GM19099 (cell line): ENCODE data around the gene IL34.

ENCODE experiments used
- POLR2A ChIP-seq: IDR thresholded peaks from 3 replicates; pipeline ENCODE4 v1.6.1; 2011; ENCODE audit warnings: low read depth; ENCODE audit not compliant: insufficient read length; ENCODE audit errors: extremely low read depth

IL34 gene

GRCh38 chr16:70696952-70697593 lies 50.7 kb downstream of the IL34 start:
- no peak for TF ChIP-seq POLR2A

GRCh38 chr16:70697594-70698170 lies 51.3 kb downstream of the IL34 start:
- TF ChIP-seq POLR2A, result no peak

GRCh38 chr16:70698901-70699300 lies 52.5 kb downstream of the IL34 start:
- no peak for TF ChIP-seq POLR2A

- no peak for TF ChIP-seq POLR2A
These were observed 53.3 kb downstream of the IL34 start for GRCh38 chr16:70699696-70700095.

GRCh38 chr16:70700101-70701020 lies 54.0 kb downstream of the IL34 start:
- TF ChIP-seq POLR2A, result no peak

GRCh38 chr16:70701036-70701435 lies 54.7 kb downstream of the IL34 start:
- no peak for TF ChIP-seq POLR2A

- TF ChIP-seq POLR2A, result no peak
These were observed 55.2 kb downstream of the IL34 start for GRCh38 chr16:70701596-70701995.

- no peak for TF ChIP-seq POLR2A
These were observed 55.6 kb downstream of the IL34 start for GRCh38 chr16:70701998-70702397.

- TF ChIP-seq POLR2A, result no peak
These were observed 56.3 kb downstream of the IL34 start for GRCh38 chr16:70702624-70703023.

- no peak for TF ChIP-seq POLR2A
These were observed 56.9 kb downstream of the IL34 start for GRCh38 chr16:70703041-70703834.

GRCh38 chr16:70703835-70704381 lies 57.5 kb downstream of the IL34 start:
- no peak for TF ChIP-seq POLR2A

GRCh38 chr16:70704586-70704985 lies 58.2 kb downstream of the IL34 start:
- TF ChIP-seq POLR2A, result no peak

- no peak for TF ChIP-seq POLR2A
These were observed 58.7 kb downstream of the IL34 start for GRCh38 chr16:70705056-70705455.

GRCh38 chr16:70706948-70707465 lies 60.6 kb downstream of the IL34 start:
- TF ChIP-seq POLR2A, result no peak
